Heart right ventricle (tissue), 16 donors: ENCODE data around the gene PODN. TPM values are rescaled to one million over a fixed set of nuclear protein-coding genes. Genes with fewer than 3 reads are reported as not detected.

Experiments used
- ATAC-seq, 8 donors: fragments of 200-7000 bp; cut with Tn5 transposase; one replicate each; pipeline ENCODE4 v1.9.1; 2020; ENCODE audit warnings: mild to moderate bottlenecking in 8 of 8, moderate library complexity in 8 of 8, moderate number of reproducible peaks in 1 of 8
- DNase-seq, 2 donors: peaks; one replicate each; pipeline ENCODE4 v3.0.0-alpha.2; 2020
- H3K27ac ChIP-seq, 10 donors: fragments of 200-600 bp; sonication (generic) in 2 of 10; one replicate each; pipeline versions ENCODE4 v1.5.0 to v1.8.0; 2020 to 2022; ENCODE audit warnings: mild to moderate bottlenecking in 3 of 10
- H3K27me3 ChIP-seq, 7 donors: fragments of 200-600 bp; one replicate each; pipeline ENCODE4 v1.8.0; 2021 to 2022; ENCODE audit warnings: mild to moderate bottlenecking in 2 of 7
- H3K36me3 ChIP-seq, 9 donors: fragments of 200-600 bp; sonication (generic) in 1 of 9; one replicate each; pipeline versions ENCODE4 v1.5.0 to v1.8.0; 2020 to 2022; ENCODE audit warnings: mild to moderate bottlenecking in 2 of 9
- H3K4me1 ChIP-seq, 9 donors: fragments of 200-600 bp; sonication (generic) in 1 of 9; one replicate each; pipeline versions ENCODE4 v1.5.0 to v1.8.0; 2020 to 2022; ENCODE audit warnings: mild to moderate bottlenecking in 4 of 9
- H3K4me3 ChIP-seq, 10 donors: fragments of 200-600 bp; sonication (generic) in 2 of 10; one replicate each; pipeline versions ENCODE4 v1.5.0 to v1.8.0; 2020 to 2022; ENCODE audit warnings: mild to moderate bottlenecking in 7 of 10, moderate library complexity in 2 of 10
- H3K9me3 ChIP-seq, 11 donors: fragments of 200-600 bp in 10 of 11; sonication (generic) in 2 of 11; one replicate each; pipeline versions ENCODE4 v1.5.0 to v1.8.0; 2013 to 2022; ENCODE audit warnings: mild to moderate bottlenecking in 2 of 11, control low read depth in 1 of 11, moderate library complexity in 1 of 11
- WGBS, 2 donors: extraction: QIAGEN DNeasy Blood & Tissue Kit; methylation state at CpG; one replicate each; pipeline ENCODE4 v1.1.7; 2013; ENCODE audit warnings: inconsistent platforms in 1 of 2; 5-methylcytosine and 5-hydroxymethylcytosine counted together
- intact Hi-C, 10 donors: fragments of 100-400 bp; cut with DNase I; formaldehyde crosslinking; loops; one replicate each; pipeline versions ENCODE4 v1.11.1 to v1.14.2; 2022
- polyA plus RNA-seq, 2 donors: library from polyadenylated mRNA; stranded (reverse); fragments of 200-250 nt; gene quantifications; one replicate each; pipeline ENCODE4 v1.2.3, GENCODE V29; 2013
- total RNA-seq, 10 donors: library from RNA; stranded (reverse); fragmentation: NEBNext Ultra II Directional in 3 of 10; extraction: Animal tissue kit (Norgen Biotek cat#: 25700) in 3 of 10; gene quantifications; one replicate each; pipeline versions ENCODE4 v1.2.1 to v1.2.4, GENCODE V29; 2021 to 2023
- TF ChIP-seq, protein P1 (sequence below), 9 donors: fragments of 200-600 bp; sonication (generic) in 2 of 9; IDR thresholded peaks; one replicate each; pipeline versions ENCODE4 v1.5.0 to v1.8.0; 2021 to 2022; ENCODE audit warnings: antibody characterized with exemption in 9 of 9, mild to moderate bottlenecking in 5 of 9, moderate library complexity in 1 of 9
- donor health status: Arrhythmogenic right ventricular cardiomyopathy.
- donor health status: ischemic (EF 13 %, LVEDD 7.1; RV severe dilation, severe dysfunction).
- donor health status: healthy with polysubstance abuse.
- donor health status: DM: no; HTN: yes; CAD: no.
- donor health status: DM: no; HTN: no; CAD: no.
- donor health status: ischemic (EF 25% LVEDD 6.9; RV normal size, moderate dysfunction).
- donor health status: ischemic (EF 25% LVEDD 5.7; RV mildly dilated, moderate dysfunction).
- donor health status: healthy.
- donor health status: DM: yes; HTN: yes; CAD: no.
- donor health status: Ischemic cardiomyopathy.
- donor health status: ischemic (EF 35%, LVEDD 5.7; RV mildly dilated, moderate dysfunction).
- donor health status: nonischemic (EF 11% LVEDD 7.7; RV severe dilation, severe dysfunction).
- donor health status: DM: yes; HTN: yes; CAD: no.
- donor health status: PGD.
- donor health status: ischemic (EF 29% LVEDD 5.4; RV normal size, mild dysfunction).
- donor health status: nonischemic (EF 23%, LVEDD 6.1; RV moderate dilation, normal function).

Gene PODN
- total and polyA plus RNA-seq, 12 donors = 11.2 to 27.4 (median 15.4) TPM

DNA sequence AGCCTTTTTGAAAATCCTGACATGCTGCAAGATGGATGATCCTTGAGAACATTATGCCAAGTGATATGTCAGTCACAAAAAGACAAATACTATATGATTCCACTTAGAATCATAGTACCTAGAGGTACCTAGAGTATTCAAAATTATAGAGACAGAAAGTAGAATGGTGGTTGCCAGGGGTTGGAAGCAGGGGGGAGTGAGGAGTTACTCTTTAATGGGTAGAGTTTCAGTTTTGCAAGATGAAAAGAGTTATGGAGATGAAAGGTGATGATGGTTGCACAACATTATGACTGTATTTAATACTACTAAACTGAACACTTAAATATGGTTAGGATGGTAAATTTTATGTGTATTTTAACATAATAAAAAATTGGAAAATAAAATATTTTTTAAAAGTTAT is 37.9 kb upstream of the PODN start:
- Histone ChIP-seq H3K9me3 (no peaks in the 10 kb centered on the region), H3K36me3 (peaks cover 0 to 24% (median 0%) of the 10 kb centered on the region in 9 donors), H3K27ac (peak overlapping the region in 4 of 10 donors; percentile 65 to 84 (median 82)), H3K4me3 (no peak overlapping the region), H3K4me1 (peaks cover 10 to 32% (median 24%) of the 10 kb centered on the region in 9 donors), H3K27me3 (no peaks in the 10 kb centered on the region)
- TF ChIP-seq, protein P1, sequence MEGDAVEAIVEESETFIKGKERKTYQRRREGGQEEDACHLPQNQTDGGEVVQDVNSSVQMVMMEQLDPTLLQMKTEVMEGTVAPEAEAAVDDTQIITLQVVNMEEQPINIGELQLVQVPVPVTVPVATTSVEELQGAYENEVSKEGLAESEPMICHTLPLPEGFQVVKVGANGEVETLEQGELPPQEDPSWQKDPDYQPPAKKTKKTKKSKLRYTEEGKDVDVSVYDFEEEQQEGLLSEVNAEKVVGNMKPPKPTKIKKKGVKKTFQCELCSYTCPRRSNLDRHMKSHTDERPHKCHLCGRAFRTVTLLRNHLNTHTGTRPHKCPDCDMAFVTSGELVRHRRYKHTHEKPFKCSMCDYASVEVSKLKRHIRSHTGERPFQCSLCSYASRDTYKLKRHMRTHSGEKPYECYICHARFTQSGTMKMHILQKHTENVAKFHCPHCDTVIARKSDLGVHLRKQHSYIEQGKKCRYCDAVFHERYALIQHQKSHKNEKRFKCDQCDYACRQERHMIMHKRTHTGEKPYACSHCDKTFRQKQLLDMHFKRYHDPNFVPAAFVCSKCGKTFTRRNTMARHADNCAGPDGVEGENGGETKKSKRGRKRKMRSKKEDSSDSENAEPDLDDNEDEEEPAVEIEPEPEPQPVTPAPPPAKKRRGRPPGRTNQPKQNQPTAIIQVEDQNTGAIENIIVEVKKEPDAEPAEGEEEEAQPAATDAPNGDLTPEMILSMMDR (IDR thresholded peaks at IDR 0.05) = no peak
- intact Hi-C loops = no loop called here
- DNase-seq (no peak), ATAC-seq (no peak)

DNA sequence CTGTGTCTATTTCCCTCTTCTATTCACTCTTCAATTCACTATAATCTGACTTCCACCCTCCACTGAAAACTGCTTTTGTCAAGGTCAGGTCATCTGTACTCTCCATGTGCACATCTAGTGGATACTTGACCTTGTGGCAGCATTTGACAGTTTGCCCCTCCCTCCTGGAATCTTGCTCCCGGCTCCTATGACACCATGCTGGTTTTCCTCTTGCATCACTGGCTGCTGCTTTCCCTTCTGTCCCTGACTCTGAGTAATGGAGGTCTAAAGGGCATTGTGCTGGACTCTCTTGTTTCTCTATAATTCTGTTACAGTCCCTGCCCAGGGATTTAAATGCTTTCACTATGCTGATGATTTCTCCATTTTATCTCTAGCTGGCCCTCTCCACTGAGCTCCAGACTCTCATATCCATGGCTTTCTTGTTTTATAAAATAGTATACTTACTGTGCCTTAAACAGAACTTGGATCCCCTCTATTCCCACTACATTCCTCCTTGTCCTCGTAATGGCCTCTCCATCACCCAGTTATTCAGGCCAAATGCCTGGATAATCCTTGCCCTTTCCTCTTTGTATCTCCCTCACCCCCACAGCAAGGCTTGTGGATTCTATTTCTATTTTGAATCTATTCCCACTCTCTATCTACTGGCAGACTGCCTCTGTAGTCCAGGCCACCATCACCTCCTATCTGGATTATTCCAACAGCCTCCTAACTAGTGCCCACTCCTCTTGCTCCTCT is 36.8 kb upstream of the PODN start:
- Histone ChIP-seq H3K4me1 (peaks cover 10 to 32% (median 24%) of the 10 kb centered on the region in 9 donors), H3K4me3 (no peak overlapping the region), H3K27ac (peak overlapping the region; percentile 49 to 84 (median 80)), H3K27me3 (no peaks in the 10 kb centered on the region), H3K9me3 (no peaks in the 10 kb centered on the region), H3K36me3 (peaks cover 0 to 34% (median 9%) of the 10 kb centered on the region in 9 donors)
- intact Hi-C loops = no loop called here
- ATAC-seq = peak; percentile 77 to 98 (median 88)
- 20 to 32% methylated on average over 2 of the region's 2 CpGs for WGBS, 2 donors
- peak; percentile 21 to 49 for DNase-seq
- TF ChIP-seq, protein P1 (IDR thresholded peaks at IDR 0.05) = no peak

DNA sequence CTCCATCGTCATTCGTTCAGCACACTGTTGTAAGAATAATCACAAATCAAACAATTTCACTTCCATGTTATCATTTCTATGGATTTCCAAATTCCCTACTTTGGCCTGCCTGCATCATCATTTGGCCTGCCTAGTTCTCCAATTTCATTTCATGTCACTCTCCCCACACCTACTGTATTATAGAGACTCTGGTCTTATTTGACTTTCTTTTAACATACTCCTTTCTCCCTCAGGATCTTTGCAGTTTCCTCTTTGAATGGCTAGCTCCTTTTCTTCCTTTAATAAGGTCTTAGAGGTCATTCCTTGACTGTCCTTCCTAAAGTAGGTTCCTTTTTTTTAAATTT is 36.3 kb upstream of the PODN start:
- Histone ChIP-seq H3K27ac (peak overlapping the region; percentile 49 to 84 (median 80)), H3K4me1 (peaks cover 10 to 32% (median 24%) of the 10 kb centered on the region in 9 donors), H3K4me3 (no peak overlapping the region), H3K9me3 (no peaks in the 10 kb centered on the region), H3K27me3 (no peaks in the 10 kb centered on the region), H3K36me3 (peaks cover 0 to 38% (median 11%) of the 10 kb centered on the region in 9 donors)
- intact Hi-C loops = no loop called here
- 44 to 54% methylated on average over 2 of the region's 2 CpGs for WGBS, 2 donors
- peak in 5 of 8 donors; percentile 25 to 50 (median 31) for ATAC-seq
- TF ChIP-seq, protein P1 (IDR thresholded peaks at IDR 0.05) = no peak
- no peak for DNase-seq

DNA sequence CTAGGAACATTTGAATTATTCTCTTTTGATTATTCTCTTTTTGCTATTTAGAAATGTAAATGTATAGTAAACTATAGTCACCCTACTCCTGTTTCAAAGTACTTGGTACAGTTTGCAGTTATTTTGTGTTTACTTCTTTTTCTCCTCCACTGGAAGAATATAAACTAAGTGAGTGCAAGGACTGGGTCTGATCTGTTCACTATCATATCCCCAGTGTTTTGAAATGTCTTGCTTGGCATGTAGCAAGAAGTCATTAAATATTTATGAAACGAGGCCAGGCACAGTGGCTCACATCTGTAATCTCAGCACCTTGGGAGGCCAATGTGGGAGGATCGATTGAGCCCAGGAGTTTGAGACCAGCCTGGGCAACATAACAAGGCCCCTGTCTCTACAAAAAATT is 35.8 kb upstream of the PODN start:
- no peaks in the 10 kb centered on the region for H3K9me3 ChIP-seq
- H3K36me3 ChIP-seq = peaks cover 0 to 41% (median 11%) of the 10 kb centered on the region in 9 donors
- H3K27ac ChIP-seq = peak overlapping the region in 7 of 10 donors; percentile 65 to 84 (median 81)
- H3K27me3 ChIP-seq = no peaks in the 10 kb centered on the region
- peaks cover 10 to 30% (median 23%) of the 10 kb centered on the region in 9 donors for H3K4me1 ChIP-seq
- TF ChIP-seq, protein P1 (IDR thresholded peaks at IDR 0.05) = no peak
- no peak for ATAC-seq
- intact Hi-C loops = no loop called here
- WGBS, 2 donors = 50 to 67% methylated on average over 2 of the region's 2 CpGs
- H3K4me3 ChIP-seq = no peak overlapping the region
- DNase-seq = no peak
